Coronary artery (tissue), 2 donors: ENCODE measurements around the gene COG2.

Experiments used
- DNase-seq: peaks from one replicate; pipeline ENCODE4 v3.0.0-alpha.2; 2017; ENCODE audit warnings: low spot score
- H3K27ac ChIP-seq, 2 donors: fragments of 200-600 bp; sonication (generic); one replicate each; pipeline ENCODE4 v1.5.1; 2016 to 2019
- H3K4me3 ChIP-seq: fragments of 200-600 bp; sonication (generic); 2 replicates; pipeline ENCODE4 v1.5.1; 2016; ENCODE audit warnings: mild to moderate bottlenecking, moderate library complexity
- TF ChIP-seq, protein P1 (sequence below): fragments of 200-600 bp; sonication (generic); IDR thresholded peaks from one replicate; pipeline ENCODE4 v1.5.1; 2019; ENCODE audit warnings: antibody characterized with exemption

The COG2 gene

DNA sequence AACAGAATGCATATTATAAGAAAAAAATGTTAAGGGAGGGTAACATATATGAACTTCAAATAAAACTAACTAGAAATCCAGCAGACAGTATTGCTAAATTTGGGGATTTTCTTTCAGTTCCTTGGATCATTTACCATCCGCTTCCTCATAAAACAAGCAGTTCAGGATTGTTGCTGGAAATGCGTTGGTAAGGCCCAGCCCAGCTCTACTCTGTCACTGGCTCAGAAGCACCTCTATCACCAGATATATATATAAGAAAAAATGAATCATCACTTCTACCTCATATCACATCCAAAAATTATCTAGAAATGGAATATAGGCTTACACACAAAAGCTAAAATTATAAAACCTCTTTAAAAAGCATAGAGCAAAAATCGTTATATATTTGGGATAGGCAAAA lies 28.2 kb upstream of the COG2 start:
- no peak overlapping the region for H3K4me3 ChIP-seq
- DNase-seq = no peak
- no peak overlapping the region for H3K27ac ChIP-seq
- TF ChIP-seq, protein P1, sequence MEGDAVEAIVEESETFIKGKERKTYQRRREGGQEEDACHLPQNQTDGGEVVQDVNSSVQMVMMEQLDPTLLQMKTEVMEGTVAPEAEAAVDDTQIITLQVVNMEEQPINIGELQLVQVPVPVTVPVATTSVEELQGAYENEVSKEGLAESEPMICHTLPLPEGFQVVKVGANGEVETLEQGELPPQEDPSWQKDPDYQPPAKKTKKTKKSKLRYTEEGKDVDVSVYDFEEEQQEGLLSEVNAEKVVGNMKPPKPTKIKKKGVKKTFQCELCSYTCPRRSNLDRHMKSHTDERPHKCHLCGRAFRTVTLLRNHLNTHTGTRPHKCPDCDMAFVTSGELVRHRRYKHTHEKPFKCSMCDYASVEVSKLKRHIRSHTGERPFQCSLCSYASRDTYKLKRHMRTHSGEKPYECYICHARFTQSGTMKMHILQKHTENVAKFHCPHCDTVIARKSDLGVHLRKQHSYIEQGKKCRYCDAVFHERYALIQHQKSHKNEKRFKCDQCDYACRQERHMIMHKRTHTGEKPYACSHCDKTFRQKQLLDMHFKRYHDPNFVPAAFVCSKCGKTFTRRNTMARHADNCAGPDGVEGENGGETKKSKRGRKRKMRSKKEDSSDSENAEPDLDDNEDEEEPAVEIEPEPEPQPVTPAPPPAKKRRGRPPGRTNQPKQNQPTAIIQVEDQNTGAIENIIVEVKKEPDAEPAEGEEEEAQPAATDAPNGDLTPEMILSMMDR = no peak

DNA sequence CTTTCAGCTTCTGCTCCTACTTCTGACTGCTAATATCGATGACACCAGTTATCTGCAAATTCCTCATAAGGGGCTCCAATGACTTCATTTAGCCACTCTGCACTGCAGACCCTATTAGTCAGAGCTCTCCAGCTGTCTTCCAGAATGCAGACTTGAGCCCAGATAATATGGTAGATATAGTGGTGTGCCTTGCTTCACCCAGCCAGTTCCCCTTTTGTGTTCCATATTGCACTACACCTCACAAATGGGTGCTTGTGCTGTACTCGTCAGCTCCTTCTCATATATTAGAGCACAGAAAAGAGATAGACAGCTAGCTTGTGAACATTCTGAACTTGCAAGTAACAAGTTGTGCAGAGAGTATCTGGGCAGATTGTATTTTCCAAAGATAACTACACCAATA lies 23.7 kb upstream of the COG2 start:
- no peak for DNase-seq
- Histone ChIP-seq H3K27ac (no peak overlapping the region), H3K4me3 (no peak overlapping the region)
- TF ChIP-seq, protein P1 = no peak

DNA sequence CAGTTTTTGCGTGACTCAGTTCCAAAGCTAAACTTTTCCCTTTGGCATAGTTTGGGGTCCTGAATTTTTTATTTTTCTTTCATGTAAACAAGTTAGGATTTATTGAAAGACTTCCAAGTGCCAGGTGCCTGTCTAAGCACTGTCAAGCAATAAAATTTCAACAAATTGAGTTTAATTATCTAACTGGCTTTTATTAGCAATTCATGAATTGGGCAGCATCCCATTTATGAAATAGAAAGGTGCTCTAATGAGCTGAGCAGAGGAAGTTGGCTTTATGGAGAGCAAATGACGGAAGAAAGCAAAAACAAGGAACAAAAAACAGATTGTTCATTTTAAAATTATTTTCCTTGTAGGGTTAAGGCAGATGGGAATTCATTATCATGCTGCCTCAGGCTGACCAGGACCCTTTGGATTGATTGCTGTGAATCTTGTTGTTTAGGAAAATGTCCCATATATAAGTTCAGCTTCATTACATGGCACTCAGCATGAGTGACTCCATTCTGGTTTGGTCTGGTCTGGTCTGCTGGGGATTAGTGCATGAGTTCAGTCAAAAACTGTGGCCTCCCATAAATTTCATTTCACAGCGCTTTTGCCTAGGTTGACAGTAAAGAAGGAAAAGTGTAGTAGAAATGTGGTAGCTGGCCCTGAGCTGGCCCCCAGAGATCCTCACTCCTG lies 21.5 kb upstream of the COG2 start:
- no peak overlapping the region for H3K4me3 ChIP-seq
- TF ChIP-seq, protein P1 = no peak
- H3K27ac ChIP-seq = no peak overlapping the region
- DNase-seq = no peak

DNA sequence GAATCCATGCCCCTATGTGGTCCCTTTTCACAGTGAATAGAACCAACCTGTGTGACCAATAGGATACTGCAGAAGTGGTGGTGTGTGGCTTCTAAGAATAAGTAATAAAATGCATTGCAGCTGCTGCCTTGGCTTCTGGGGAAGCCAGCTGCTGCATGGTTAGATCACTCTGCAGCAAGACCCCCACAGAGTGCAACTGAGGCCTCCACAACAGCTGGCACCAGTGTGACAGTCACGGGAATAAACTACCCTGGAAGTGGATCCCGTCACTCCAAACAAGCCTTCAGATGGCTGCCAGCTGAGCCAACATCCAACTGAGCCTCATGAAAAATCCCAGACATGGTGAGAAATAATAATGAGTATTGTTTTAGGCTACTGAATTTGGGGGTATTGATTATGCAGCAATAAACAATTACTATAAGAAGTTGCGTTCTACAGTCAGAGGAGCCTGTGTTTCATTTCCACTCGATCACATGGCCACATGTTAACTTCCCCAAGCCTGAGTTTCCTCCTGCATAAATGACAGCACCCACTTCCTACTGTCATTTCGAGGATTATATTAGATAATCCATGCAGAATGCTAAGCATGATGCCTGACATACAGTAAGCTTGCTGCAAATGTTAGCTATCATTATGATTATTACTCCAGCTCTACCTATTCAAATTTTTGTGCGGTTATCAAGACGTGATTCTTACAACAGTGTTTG lies 20.8 kb upstream of the COG2 start:
- TF ChIP-seq, protein P1 = no peak
- no peak for DNase-seq
- Histone ChIP-seq H3K27ac (no peak overlapping the region), H3K4me3 (no peak overlapping the region)

DNA sequence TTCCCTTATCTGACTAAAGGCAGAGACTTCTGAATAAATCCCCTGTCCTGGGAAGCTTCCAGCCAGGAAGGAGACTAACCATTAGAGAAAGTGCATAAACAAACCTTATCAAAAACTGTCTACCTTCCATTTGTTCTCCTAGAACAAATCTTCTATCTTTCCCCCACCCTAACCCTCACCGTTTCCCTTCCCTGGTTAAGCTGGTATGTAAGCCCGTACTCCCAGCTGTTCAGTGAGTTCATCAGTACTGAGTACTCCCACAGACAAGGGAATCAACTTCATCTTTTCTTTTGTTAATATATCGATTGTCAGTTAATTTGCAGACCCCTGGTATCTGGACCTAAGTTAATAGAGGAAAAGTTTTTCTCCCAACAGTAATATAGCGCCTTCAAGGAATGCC lies 20.1 kb upstream of the COG2 start:
- Histone ChIP-seq H3K27ac (no peak overlapping the region), H3K4me3 (no peak overlapping the region)
- TF ChIP-seq, protein P1 = no peak
- no peak for DNase-seq

DNA sequence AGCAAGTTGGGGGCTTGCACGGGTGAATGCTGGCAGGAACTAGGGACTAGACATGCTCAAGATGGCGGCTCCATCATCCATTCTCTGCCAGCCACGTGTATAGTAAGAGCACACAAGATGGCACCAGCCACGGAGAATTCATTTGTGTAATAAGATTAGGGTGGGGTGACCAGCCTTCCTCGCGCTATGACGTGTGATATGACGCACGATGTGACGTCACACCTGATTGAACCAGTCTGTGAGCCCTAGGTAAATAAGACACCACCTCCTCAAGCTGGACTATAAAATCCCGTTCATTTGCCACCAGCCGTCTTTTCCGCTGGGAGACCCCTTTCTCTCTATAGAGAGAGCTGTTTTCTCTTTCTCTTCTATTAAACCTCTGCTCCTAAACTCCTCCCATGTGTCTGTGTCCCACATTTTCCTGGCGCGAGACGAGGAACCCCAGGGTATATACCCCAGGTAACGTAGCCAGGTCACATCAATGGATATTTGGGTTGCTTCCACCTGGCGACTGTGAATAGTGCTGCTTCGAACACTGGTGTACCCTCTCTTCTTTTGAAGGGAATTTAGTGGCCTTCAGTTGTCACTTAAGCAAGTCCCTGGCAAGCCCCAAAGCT lies 18.1 kb upstream of the COG2 start:
- DNase-seq = no peak
- TF ChIP-seq, protein P1 = no peak

DNA sequence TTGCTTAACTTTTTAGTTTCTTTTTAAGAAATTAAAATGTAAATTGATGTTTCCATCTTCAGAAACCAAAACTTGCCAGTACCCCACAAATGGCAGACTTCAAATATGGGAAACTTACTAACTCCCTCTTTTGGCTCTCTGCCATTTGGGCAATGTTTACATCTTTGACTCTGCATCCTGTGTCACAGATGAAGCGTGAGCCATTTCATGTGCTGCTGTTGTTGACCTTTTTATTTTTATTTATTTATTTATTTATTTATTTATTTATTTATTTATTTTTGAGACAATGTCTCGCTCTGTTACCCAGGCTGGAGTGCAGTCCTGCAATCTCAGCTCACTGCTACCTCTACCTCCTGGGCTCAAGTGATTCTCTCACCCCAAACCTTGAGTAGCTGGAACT lies 16.0 kb upstream of the COG2 start:
- no peak for DNase-seq
- TF ChIP-seq, protein P1 = no peak
- no peak overlapping the region for H3K27ac ChIP-seq
- no peak overlapping the region for H3K4me3 ChIP-seq

More for the DNA sequence above, 18.1 kb upstream of the COG2 start:
- no peak overlapping the region for H3K27ac ChIP-seq
- H3K4me3 ChIP-seq = no peak overlapping the region
